CD14-positive monocyte (primary cell): ENCODE measurements around the gene CDKN2AIPNL. TPM values are rescaled to one million over a fixed set of nuclear protein-coding genes. Genes with fewer than 3 reads are reported as not detected.
"Not testable (repeated sequence)": the region's sequence is repeated elsewhere in the genome, so short reads cannot be mapped to it uniquely, and the experiment has no call there.

Experiments
- DNase-seq, 3 donors: peaks; one replicate each; pipeline ENCODE4 v3.0.0-alpha.2; 2011 to 2022
- H2AFZ ChIP-seq: 2 replicates; pipeline ENCODE4 v1.6.0; 2012; ENCODE audit warnings: mild to moderate bottlenecking, low read depth, low read length, inconsistent platforms; ENCODE audit not compliant: insufficient read depth, poor library complexity, severe bottlenecking
- H3K27ac ChIP-seq, 2 donors: 1 replicate in 1 of 2; 2 replicates in 1 of 2; pipeline ENCODE4 v1.5.1; 2012 to 2013; ENCODE audit warnings: low read length in 2 of 2, control low read depth in 1 of 2, inconsistent platforms in 1 of 2, low read depth in 1 of 2, mild to moderate bottlenecking in 1 of 2
- H3K27me3 ChIP-seq, 2 donors: one replicate each; pipeline versions ENCODE4 v1.6.0 to v1.6.1; 2011 to 2013; ENCODE audit warnings: low read length in 2 of 2; ENCODE audit not compliant: control insufficient read depth in 2 of 2, insufficient read depth in 2 of 2
- H3K36me3 ChIP-seq, 2 donors: replicated peaks in 1 of 2; 1 replicate in 1 of 2; 2 replicates in 1 of 2; pipeline versions ENCODE4 v1.5.1 to v1.6.1; 2012 to 2013; ENCODE audit warnings: low read length in 2 of 2, control low read depth in 1 of 2, inconsistent platforms in 1 of 2, mild to moderate bottlenecking in 1 of 2; ENCODE audit not compliant: insufficient read depth in 2 of 2, control insufficient read depth in 1 of 2
- H3K4me1 ChIP-seq, 2 donors: 1 replicate in 1 of 2; 2 replicates in 1 of 2; pipeline versions ENCODE4 v1.5.1 to v1.6.1; 2012 to 2013; ENCODE audit warnings: low read length in 2 of 2, control low read depth in 1 of 2, inconsistent platforms in 1 of 2, mild to moderate bottlenecking in 1 of 2, moderate library complexity in 1 of 2; ENCODE audit not compliant: insufficient read depth in 2 of 2, control insufficient read depth in 1 of 2
- H3K4me2 ChIP-seq: replicated peaks from 2 replicates; pipeline ENCODE3; 2012; ENCODE audit warnings: low read length, moderate library complexity, mild to moderate bottlenecking; ENCODE audit not compliant: poor library complexity, severe bottlenecking; ENCODE audit errors: extremely low read depth
- H3K4me3 ChIP-seq, 3 experiments: fragments of 200-600 bp in 1 of 3; sonication (generic) in 1 of 3; replicated peaks in 1 of 3; 1 replicate in 2 of 3; 2 replicates in 1 of 3; pipeline ENCODE4 v1.5.1; 2011 to 2013; ENCODE audit warnings: low read length in 3 of 3, mild to moderate bottlenecking in 3 of 3, control low read depth in 2 of 3, low read depth in 2 of 3, inconsistent platforms in 1 of 3, moderate library complexity in 1 of 3
- H3K79me2 ChIP-seq: 2 replicates; pipeline ENCODE4 v1.6.0; 2012; ENCODE audit warnings: mild to moderate bottlenecking, control low read depth, inconsistent platforms, low read length, moderate library complexity; ENCODE audit not compliant: insufficient read depth
- H3K9ac ChIP-seq: 2 replicates; pipeline ENCODE4 v1.6.0; 2017; ENCODE audit warnings: low read length, mild to moderate bottlenecking; ENCODE audit not compliant: insufficient read depth, poor library complexity, severe bottlenecking
- H3K9me3 ChIP-seq, 2 donors: replicated peaks in 1 of 2; 1 replicate in 1 of 2; 2 replicates in 1 of 2; pipeline versions ENCODE4 v1.5.1 to v1.6.1; 2012 to 2013; ENCODE audit warnings: low read length in 2 of 2, control low read depth in 1 of 2; ENCODE audit not compliant: control insufficient read depth in 1 of 2, insufficient read depth in 1 of 2
- H4K20me1 ChIP-seq: 2 replicates; pipeline ENCODE4 v1.6.0; 2012; ENCODE audit warnings: mild to moderate bottlenecking, low read length, control low read depth, moderate library complexity; ENCODE audit not compliant: insufficient read depth
- H3K27ac Mint-ChIP-seq, 7 donors: one replicate each; pipeline ENCODE4 v1.8.0; 2020; ENCODE audit warnings: mild to moderate bottlenecking in 7 of 7, mixed read lengths in 7 of 7, moderate library complexity in 6 of 7, inconsistent platforms in 2 of 7
- H3K27me3 Mint-ChIP-seq, 3 donors: one replicate each; pipeline ENCODE4 v1.8.0; 2021 to 2022; ENCODE audit warnings: low read depth in 3 of 3, mild to moderate bottlenecking in 3 of 3, mixed read lengths in 3 of 3, moderate library complexity in 3 of 3, inconsistent platforms in 1 of 3
- H3K36me3 Mint-ChIP-seq, 2 donors: one replicate each; pipeline ENCODE4 v1.8.0; 2020; ENCODE audit warnings: mixed read lengths in 2 of 2, inconsistent platforms in 1 of 2, mild to moderate bottlenecking in 1 of 2
- H3K4me1 Mint-ChIP-seq: one replicate; pipeline ENCODE4 v1.8.0; 2020; ENCODE audit warnings: mild to moderate bottlenecking, mixed read lengths
- H3K4me3 Mint-ChIP-seq, 2 donors: one replicate each; pipeline ENCODE4 v1.8.0; 2020; ENCODE audit warnings: mild to moderate bottlenecking in 2 of 2, mixed read lengths in 2 of 2, moderate library complexity in 1 of 2
- H3K9me3 Mint-ChIP-seq, 7 donors: one replicate each; pipeline ENCODE4 v1.8.0; 2020 to 2022; ENCODE audit warnings: mixed read lengths in 7 of 7, mild to moderate bottlenecking in 6 of 7, moderate library complexity in 6 of 7, inconsistent platforms in 2 of 7
- CTCF ChIP-seq: fragments of 200-600 bp; IDR thresholded peaks from one replicate; pipeline ENCODE4 v1.8.0; 2022; ENCODE audit warnings: antibody characterized with exemption, mild to moderate bottlenecking
- WGBS: methylation state at CpG from one replicate; pipeline ENCODE4 v1.1.5; 2013; ENCODE audit warnings: missing lambda C conversion rate; ENCODE audit not compliant: insufficient coverage; 5-methylcytosine and 5-hydroxymethylcytosine counted together
- intact Hi-C, 2 donors: fragments of 100-400 bp; cut with micrococcal nuclease; formaldehyde crosslinking; loops; one replicate each; pipeline versions ENCODE4 v1.15.0 to v1.15.1; 2023
- polyA plus RNA-seq, 3 donors: library from polyadenylated mRNA; depleted of rRNA in 1 of 3; unstranded in 2 of 3; stranded (reverse) in 1 of 3; fragments of 300-500 nt in 2 of 3; fragments of >200 nt in 1 of 3; fragmentation: Illumina TruSeq in 2 of 3; gene quantifications; 1 replicate in 2 of 3; 2 replicates in 1 of 3; pipeline ENCODE4 v1.2.3, GENCODE V29; 2012 to 2021

Gene CDKN2AIPNL
- polyA plus RNA-seq, 3 donors, result 6.9 to 20.0 (median 15.0) TPM

- H3K36me3 Mint-ChIP-seq, result peaks cover 69 to 93% of the 10 kb centered on the region in 2 donors
- Histone ChIP-seq H3K36me3 (peaks cover 90 to 96% of the 10 kb centered on the region in 2 donors), H3K4me2 (no peak overlapping the region), H3K9ac (no peak overlapping the region), H3K4me1 (no peaks in the 10 kb centered on the region), H4K20me1 (peaks cover 98% of the 10 kb centered on the region), H3K9me3 (no peaks in the 10 kb centered on the region), H3K4me3 (no peak overlapping the region), H3K27me3 (no peaks in the 10 kb centered on the region), H3K79me2 (peaks cover 44% of the 10 kb centered on the region), H2AFZ (no peak overlapping the region), H3K27ac (no peak overlapping the region)
- H3K4me3 Mint-ChIP-seq, result no peak overlapping the region
- no CpG with 5 or more reads among the region's 5 CpGs for WGBS
- intact Hi-C loops, result no loop called here
- H3K27me3 Mint-ChIP-seq, result peaks cover 0 to 2% (median 0%) of the 10 kb centered on the region in 3 donors
- no peak for DNase-seq
- H3K27ac Mint-ChIP-seq, result no peak overlapping the region
- no peaks in the 10 kb centered on the region for H3K9me3 Mint-ChIP-seq
- no peak for TF ChIP-seq CTCF
- H3K4me1 Mint-ChIP-seq, result no peaks in the 10 kb centered on the region
Measured at GRCh38 chr5:134380346-134380745, 31.3 kb downstream of the CDKN2AIPNL start.

DNA sequence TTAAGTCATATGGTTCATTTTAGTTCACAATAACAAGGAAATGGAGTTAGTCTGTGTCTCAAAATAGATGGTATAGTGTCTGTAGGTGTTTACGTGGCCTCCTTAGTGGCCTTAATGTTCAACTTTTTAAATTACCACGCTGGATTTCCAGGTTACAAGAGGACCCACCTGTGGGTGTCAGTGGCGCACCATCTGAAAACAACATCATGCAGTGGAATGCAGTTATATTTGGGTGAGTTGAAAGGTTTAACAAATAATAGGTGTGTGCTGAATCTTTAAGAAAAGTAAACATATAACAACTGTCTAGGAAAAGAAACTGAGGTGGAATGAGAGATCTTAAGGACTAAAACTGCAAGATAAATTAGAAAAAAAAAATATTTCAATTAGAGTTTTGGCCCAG is 37.4 kb downstream of the CDKN2AIPNL start:
- H3K36me3 Mint-ChIP-seq, result peaks cover 31 to 48% of the 10 kb centered on the region in 2 donors

DNA sequence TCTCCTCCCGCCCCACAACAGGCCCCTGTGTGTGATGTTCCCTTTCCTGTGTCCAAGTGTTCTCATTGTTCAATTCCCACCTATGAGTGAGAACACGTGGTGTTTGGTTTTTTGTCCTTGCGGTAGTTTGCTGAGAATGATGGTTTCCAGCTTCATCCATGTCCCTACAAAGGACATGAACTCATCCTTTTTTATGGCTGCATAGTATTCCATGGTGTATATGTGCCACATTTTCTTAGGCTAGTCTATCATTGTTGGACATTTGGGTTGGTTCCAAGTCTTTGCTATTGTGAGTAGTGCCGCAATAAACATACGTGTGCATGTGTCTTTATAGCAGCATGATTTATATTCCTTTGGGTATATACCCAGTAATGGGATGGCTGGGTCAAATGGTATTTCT is 38.0 kb downstream of the CDKN2AIPNL start:
- not testable (repeated sequence) for H2AFZ ChIP-seq, H3K4me3 Mint-ChIP-seq, H3K9me3 Mint-ChIP-seq, H3K4me2 ChIP-seq, H3K27ac ChIP-seq, DNase-seq, H3K27me3 ChIP-seq, H3K9ac ChIP-seq, H3K27ac Mint-ChIP-seq, H3K4me3 ChIP-seq, H3K9me3 ChIP-seq, H3K27me3 Mint-ChIP-seq
- H3K4me1 Mint-ChIP-seq, result peaks cover 29% of the 10 kb centered on the region
- intact Hi-C loops, result loop anchor here (5.0 to 10.0 kb wide), 5 partner anchors 69 to 1319 kb away; partner anchors contain the start of genes JADE2 (in 2 of the 2), HSPA4 (in 1 of the 2) and PPP2CA (in 1 of the 2)
- peaks cover 37 to 44% of the 10 kb centered on the region in 2 donors for H3K36me3 ChIP-seq
- H4K20me1 ChIP-seq, result peaks cover 65% of the 10 kb centered on the region
- WGBS, result no CpG with 5 or more reads among the region's 5 CpGs
- peaks cover 68% of the 10 kb centered on the region for H3K79me2 ChIP-seq
- peaks cover 18 to 19% of the 10 kb centered on the region in 2 donors for H3K4me1 ChIP-seq
- H3K36me3 Mint-ChIP-seq, result peaks cover 25 to 42% of the 10 kb centered on the region in 2 donors

More for the DNA sequence above, 37.4 kb downstream of the CDKN2AIPNL start:
- H3K4me1 Mint-ChIP-seq, result peaks cover 29% of the 10 kb centered on the region
- peaks cover 18 to 19% of the 10 kb centered on the region in 2 donors for H3K4me1 ChIP-seq
- H3K9me3 ChIP-seq, result no peaks in the 10 kb centered on the region
- H3K4me3 Mint-ChIP-seq, result no peak overlapping the region
- no peak overlapping the region for H3K27ac ChIP-seq
- no peak overlapping the region for H3K9ac ChIP-seq
- no CpG with 5 or more reads among the region's 3 CpGs for WGBS
- no peak for DNase-seq
- H3K27me3 Mint-ChIP-seq, result peaks cover 0 to 4% (median 0%) of the 10 kb centered on the region in 3 donors
- H3K27ac Mint-ChIP-seq, result no peak overlapping the region
- no peaks in the 10 kb centered on the region for H3K27me3 ChIP-seq
- intact Hi-C loops, result loop anchor here (5.0 to 10.0 kb wide), 5 partner anchors 69 to 1319 kb away; partner anchors contain the start of genes JADE2 (in 2 of the 2), HSPA4 (in 1 of the 2) and PPP2CA (in 1 of the 2)
- no peak for TF ChIP-seq CTCF
- peaks cover 42 to 50% of the 10 kb centered on the region in 2 donors for H3K36me3 ChIP-seq
- no peak overlapping the region for H3K4me2 ChIP-seq
- peaks cover 0 to 1% (median 0%) of the 10 kb centered on the region in 7 donors for H3K9me3 Mint-ChIP-seq
- H3K4me3 ChIP-seq, result no peak overlapping the region
- H4K20me1 ChIP-seq, result peaks cover 71% of the 10 kb centered on the region
- peaks cover 71% of the 10 kb centered on the region for H3K79me2 ChIP-seq
- H2AFZ ChIP-seq, result no peak overlapping the region
